Stimulated activated naive CD8-positive, alpha-beta T cell treated with anti-CD3 and anti-CD28 coated beads, Interleukin-15, Interleukin-2, amounts not matched to agents 100 ng/mL and 50 ng/mL, for 24 hours (primary cell): ENCODE measurements around the gene SPACA9.

ENCODE experiments used
- H3K27ac Mint-ChIP-seq: one replicate; pipeline ENCODE4 v1.8.0; 2021; ENCODE audit warnings: mild to moderate bottlenecking, mixed read lengths
- H3K27me3 Mint-ChIP-seq: one replicate; pipeline ENCODE4 v1.8.0; 2021; ENCODE audit warnings: mixed read lengths
- H3K36me3 Mint-ChIP-seq: one replicate; pipeline ENCODE4 v1.8.0; 2021; ENCODE audit warnings: low read depth, mixed read lengths
- H3K4me1 Mint-ChIP-seq: one replicate; pipeline ENCODE4 v1.8.0; 2021; ENCODE audit warnings: low read depth, mixed read lengths
- H3K4me3 Mint-ChIP-seq: one replicate; pipeline ENCODE4 v1.8.0; 2021; ENCODE audit warnings: mild to moderate bottlenecking, mixed read lengths
- H3K9me3 Mint-ChIP-seq: one replicate; pipeline ENCODE4 v1.8.0; 2021; ENCODE audit warnings: mixed read lengths

SPACA9 gene

DNA sequence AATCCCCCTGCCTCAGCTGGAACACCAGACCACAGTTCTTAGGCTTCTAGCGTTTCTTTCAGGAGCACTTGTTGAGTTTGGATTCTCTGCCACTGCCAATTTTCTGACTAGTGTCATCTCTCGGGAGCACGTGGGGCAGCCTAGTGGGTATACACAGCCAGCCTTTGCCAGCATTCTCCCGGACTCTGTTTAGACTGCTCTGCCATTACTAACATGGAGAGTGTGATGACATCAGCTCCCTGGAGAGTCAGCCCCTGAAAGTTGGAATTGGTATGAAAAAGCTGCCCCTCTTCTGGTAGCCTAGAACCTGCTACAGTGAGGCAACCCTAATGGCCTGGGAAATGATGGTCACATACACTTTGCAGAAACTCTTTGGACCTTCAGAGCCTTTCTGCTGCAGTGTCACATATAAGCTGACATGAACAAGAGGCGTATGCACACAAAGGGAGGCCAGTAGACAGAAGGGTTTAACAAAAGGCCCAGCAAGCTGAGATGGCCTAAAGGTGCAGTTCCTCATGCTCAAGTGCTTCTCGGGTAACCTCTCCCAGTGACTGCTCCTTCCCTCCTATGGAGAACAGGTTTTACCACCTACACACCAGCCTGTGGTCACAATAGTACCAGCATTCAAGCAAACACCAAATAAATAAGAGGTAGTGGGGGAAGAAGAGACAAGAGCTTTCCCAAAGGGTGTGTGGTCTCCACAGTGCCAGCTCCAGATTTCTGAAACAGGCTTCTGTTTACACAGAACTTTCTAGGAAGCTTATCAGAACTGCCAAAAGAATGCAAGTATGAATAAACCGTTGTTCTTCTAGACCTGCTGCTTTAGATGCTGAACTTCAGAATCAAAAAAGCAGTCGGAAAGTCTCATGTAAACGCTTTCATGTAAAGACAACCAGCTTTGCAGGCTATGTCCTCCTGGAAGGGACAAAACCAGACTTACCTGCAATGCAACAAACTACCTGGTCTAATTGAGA lies 16.5 kb downstream of the SPACA9 start:
- H3K27me3 Mint-ChIP-seq = no peaks in the 10 kb centered on the region
- no peaks in the 10 kb centered on the region for H3K4me1 Mint-ChIP-seq
- H3K9me3 Mint-ChIP-seq = no peaks in the 10 kb centered on the region
- H3K36me3 Mint-ChIP-seq = peaks cover 27% of the 10 kb centered on the region
- no peak overlapping the region for H3K4me3 Mint-ChIP-seq
- H3K27ac Mint-ChIP-seq = no peak overlapping the region

DNA sequence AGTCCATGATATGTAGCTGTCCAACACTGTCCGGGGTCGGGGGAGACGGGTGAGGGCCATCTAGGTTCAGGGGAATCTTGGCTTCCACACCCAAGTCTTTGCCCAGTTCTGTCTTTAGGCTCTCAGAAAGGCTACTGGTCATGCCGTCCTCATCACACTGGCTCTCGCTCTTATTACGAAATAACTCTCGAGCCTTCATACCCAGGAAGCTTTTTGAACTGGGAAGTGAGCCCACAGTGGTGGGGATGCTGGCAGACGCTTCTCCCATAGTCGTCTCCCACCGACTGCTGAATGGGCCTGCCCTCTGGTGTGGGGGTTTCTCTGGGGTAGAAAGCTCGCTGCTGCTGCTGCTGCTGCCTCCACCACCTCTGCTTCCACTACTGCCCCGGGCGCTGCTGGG lies 17.6 kb downstream of the SPACA9 start:
- Mint-ChIP-seq H3K4me1 (peaks cover 4% of the 10 kb centered on the region), H3K9me3 (no peaks in the 10 kb centered on the region), H3K27ac (no peak overlapping the region), H3K27me3 (no peaks in the 10 kb centered on the region), H3K36me3 (peaks cover 39% of the 10 kb centered on the region), H3K4me3 (no peak overlapping the region)

DNA sequence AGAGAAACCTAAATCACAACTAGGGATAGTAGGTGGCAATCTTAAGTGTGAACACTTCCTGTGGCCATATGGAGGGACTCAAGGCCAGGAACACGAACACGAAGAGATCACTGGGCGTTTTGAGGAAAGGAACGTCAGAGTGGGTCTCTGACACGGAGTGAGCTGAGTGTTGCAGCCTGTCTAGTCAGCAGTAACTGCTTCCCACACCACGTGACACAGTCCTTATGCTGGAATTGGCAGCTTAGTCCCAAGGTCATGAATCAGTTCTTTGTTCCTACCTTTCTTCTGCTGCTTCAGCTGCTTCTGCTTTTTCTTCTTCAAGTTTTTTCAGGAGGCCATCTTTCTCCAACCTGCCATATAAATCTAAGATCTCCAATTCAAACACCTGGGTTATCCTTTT lies 18.2 kb downstream of the SPACA9 start:
- Mint-ChIP-seq H3K27me3 (no peaks in the 10 kb centered on the region), H3K27ac (no peak overlapping the region), H3K4me3 (no peak overlapping the region), H3K9me3 (no peaks in the 10 kb centered on the region), H3K36me3 (peaks cover 43% of the 10 kb centered on the region), H3K4me1 (peaks cover 11% of the 10 kb centered on the region)

DNA sequence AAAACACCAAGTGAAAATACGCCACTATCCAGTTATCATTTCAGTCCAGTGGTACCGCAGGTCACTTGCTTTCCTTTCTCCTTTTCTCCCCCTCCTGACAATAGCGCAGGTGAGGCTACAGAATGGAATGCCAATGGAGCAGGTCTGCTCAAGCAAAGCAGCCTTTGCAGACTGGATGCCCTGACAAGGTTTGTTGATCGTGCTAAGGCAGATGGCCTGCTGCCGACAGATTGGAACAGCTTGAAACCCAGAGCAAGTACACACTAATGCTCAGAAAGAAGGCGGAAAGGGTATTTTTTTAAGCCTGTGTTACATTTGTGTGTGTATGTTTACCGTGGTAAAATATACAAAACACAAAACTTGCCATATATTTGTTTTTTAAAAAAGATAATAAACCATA lies 19.4 kb downstream of the SPACA9 start:
- H3K36me3 Mint-ChIP-seq = peaks cover 49% of the 10 kb centered on the region
- H3K27ac Mint-ChIP-seq = no peak overlapping the region
- H3K9me3 Mint-ChIP-seq = no peaks in the 10 kb centered on the region
- H3K4me1 Mint-ChIP-seq = peaks cover 11% of the 10 kb centered on the region
- H3K27me3 Mint-ChIP-seq = no peaks in the 10 kb centered on the region
- no peak overlapping the region for H3K4me3 Mint-ChIP-seq

DNA sequence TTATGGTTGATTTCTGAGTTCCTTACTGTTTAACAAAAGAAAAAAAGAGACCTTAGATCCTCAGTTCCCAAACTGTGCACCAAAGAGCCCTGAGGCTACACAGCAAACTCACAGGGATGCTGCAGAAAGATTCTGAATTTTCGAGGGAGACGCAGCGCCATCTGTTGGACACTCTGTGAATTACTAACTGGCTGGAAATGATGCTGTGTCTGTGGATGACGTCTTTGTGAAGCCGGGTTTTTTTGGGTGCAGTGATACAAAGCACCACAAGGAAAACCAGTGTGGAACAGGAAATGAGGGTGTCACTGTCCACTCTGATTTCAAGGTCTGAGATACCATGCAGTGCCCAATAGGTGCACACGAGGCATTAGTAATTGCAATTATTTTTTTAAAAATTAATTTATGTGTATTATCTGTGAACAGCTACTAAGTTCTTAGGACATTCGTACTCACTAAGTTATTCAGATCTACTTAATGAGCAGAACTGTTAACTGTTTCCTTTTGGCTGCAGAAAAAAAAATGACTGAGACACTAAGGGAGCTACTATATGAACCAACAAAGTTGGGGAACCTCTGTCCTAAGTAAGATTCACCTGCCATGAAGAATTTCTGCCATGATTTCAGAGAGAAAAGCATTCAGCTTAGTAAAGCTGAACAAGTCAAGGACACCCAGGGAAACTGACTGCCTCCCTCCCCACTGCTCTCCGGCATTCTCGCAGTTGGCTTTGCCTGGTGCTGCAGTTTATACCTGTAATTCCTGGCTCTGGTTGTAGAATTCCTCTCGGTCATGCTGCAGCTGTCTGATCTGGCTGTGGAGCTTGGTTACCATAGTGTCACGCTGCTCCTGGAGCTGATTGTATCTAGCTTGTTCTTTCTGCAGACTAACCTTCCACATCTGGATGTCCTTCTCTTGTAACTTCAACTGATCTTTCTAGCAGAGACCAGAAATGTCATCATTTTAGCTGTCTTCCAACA lies 23.4 kb downstream of the SPACA9 start:
- H3K4me3 Mint-ChIP-seq = no peak overlapping the region
- no peaks in the 10 kb centered on the region for H3K27me3 Mint-ChIP-seq
- H3K9me3 Mint-ChIP-seq = no peaks in the 10 kb centered on the region
- H3K27ac Mint-ChIP-seq = no peak overlapping the region
- H3K36me3 Mint-ChIP-seq = peaks cover 60% of the 10 kb centered on the region
- peaks cover 11% of the 10 kb centered on the region for H3K4me1 Mint-ChIP-seq

DNA sequence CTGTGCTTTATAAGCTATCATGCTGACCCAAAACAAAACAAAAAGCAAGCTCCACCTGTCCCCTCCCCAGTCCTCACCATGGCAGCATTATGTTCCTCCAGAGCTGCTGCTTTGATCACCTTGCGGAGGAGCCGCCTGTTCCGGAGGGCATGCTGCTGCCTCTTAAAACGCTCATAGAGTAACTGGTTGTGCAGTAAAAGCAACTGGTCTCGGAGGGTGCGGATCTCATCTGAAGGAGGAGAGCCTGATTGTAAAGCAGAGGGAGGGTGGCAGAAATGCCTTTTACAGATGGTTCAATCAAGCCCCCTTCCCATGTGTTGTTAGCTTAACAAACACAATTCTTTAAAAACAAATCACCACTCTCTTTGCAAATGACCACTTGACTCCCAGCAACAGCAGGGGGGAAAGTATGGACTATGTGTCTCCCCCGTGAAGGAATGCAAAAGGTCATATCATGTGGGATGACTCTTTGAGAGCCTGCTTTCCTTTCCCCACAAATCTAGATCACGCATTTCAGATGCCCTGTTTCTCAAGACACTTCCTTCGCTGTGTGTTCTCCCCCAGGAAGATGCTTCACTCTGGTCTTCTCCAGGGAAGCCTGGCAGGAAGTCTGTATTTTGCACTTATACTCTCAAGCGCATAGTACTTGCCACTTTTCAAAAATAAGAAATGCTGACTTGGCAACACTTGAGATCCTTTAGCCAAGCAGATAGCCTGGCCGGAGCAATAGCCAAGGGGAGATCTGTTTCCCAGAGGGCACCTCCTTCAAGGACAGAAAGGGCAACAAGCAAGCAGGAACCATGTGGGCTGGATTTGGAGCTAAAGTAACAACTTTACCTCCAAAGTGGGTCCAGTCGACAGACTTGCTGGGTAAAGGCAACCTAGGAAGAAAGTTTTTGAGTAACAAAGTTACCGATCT lies 25.1 kb downstream of the SPACA9 start:
- no peaks in the 10 kb centered on the region for H3K27me3 Mint-ChIP-seq
- no peak overlapping the region for H3K27ac Mint-ChIP-seq
- no peak overlapping the region for H3K4me3 Mint-ChIP-seq
- H3K4me1 Mint-ChIP-seq = peaks cover 17% of the 10 kb centered on the region
- peaks cover 51% of the 10 kb centered on the region for H3K36me3 Mint-ChIP-seq
- no peaks in the 10 kb centered on the region for H3K9me3 Mint-ChIP-seq

DNA sequence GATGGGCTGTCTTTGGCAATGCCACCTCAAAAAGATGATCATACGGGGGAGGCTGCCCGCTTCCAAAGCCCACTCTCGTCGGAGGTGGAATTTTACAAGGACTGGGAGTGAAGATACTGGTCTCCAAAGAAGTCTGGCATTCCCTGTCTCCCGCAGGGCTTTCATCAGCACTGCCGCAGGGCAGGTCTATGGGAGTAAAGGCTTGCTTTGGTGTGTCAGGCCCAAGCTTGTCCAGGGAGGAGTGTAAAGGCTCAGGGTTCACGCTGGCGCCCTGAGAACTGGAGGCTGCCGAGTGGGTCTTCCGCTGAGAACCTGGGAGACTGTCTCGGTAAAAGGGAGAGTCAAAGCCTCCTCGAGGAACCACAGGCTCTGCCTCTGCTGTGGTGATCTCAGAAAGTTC lies 27.0 kb downstream of the SPACA9 start:
- Mint-ChIP-seq H3K27ac (no peak overlapping the region), H3K9me3 (no peaks in the 10 kb centered on the region), H3K27me3 (no peaks in the 10 kb centered on the region), H3K4me3 (no peak overlapping the region), H3K36me3 (peaks cover 46% of the 10 kb centered on the region), H3K4me1 (peaks cover 23% of the 10 kb centered on the region)

DNA sequence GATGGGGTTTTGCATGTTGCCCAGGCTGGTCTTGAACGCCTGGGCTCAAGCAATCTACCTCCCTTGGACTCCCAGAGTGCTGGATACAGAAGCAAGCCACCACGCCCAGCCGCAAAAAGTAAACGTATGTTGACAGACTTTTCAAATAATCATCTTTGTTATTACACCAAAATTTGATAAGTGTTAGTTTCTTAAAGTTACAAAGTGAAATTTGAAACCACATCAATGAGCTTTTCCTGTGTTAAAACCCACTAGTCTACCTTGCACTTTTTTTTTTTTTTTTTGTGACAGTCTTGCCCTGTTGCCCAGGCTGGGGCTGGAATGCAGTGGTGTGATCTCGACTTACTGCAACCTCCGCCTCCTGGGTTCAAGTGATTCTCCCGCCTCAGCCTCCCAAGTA lies 29.9 kb downstream of the SPACA9 start:
- Mint-ChIP-seq H3K4me3 (no peak overlapping the region), H3K36me3 (peaks cover 41% of the 10 kb centered on the region), H3K27ac (no peak overlapping the region), H3K9me3 (no peaks in the 10 kb centered on the region), H3K4me1 (peaks cover 12% of the 10 kb centered on the region), H3K27me3 (no peaks in the 10 kb centered on the region)

DNA sequence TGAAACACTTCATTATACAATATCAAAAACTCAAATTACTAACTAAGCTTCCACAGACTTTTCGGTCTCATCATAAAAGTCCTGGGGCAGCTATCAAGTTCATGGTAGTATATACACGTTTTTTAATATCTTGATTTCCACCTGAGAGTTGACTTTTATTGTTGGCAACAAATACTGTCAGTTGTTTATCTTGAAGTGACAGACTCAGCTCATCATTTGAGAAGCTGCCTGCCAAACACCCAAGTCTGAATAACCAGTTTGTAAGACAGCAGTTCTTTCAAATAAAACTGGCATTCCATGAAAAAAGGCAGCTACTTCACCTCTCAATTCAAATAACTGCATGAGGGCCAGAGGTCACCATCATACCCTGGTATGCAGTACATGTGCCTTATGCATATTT lies 30.6 kb downstream of the SPACA9 start:
- Mint-ChIP-seq H3K27me3 (no peaks in the 10 kb centered on the region), H3K36me3 (peaks cover 37% of the 10 kb centered on the region), H3K27ac (no peak overlapping the region), H3K9me3 (no peaks in the 10 kb centered on the region), H3K4me1 (peaks cover 12% of the 10 kb centered on the region), H3K4me3 (no peak overlapping the region)

DNA sequence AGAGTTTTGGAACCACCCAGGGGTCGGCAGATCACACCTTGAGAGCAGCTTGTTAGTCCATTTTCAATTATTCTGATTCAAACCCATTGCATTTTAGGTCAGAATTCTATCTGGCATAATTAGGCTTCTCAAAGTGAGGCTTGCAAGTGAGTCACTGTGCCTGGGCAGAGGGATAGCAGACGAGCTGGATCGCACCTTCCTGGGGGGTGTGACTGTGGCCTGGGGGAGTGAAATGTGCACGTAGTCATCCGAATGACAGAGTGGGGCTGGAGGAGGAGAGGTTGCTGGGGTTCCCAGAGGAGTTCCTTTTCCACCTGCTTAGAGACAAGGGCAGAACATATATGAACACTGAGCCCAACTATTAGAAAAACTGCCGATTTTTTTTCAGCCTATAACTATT lies 31.7 kb downstream of the SPACA9 start:
- peaks cover 12% of the 10 kb centered on the region for H3K4me1 Mint-ChIP-seq
- no peak overlapping the region for H3K4me3 Mint-ChIP-seq
- peaks cover 34% of the 10 kb centered on the region for H3K36me3 Mint-ChIP-seq
- H3K27ac Mint-ChIP-seq = no peak overlapping the region
- no peaks in the 10 kb centered on the region for H3K9me3 Mint-ChIP-seq
- no peaks in the 10 kb centered on the region for H3K27me3 Mint-ChIP-seq

DNA sequence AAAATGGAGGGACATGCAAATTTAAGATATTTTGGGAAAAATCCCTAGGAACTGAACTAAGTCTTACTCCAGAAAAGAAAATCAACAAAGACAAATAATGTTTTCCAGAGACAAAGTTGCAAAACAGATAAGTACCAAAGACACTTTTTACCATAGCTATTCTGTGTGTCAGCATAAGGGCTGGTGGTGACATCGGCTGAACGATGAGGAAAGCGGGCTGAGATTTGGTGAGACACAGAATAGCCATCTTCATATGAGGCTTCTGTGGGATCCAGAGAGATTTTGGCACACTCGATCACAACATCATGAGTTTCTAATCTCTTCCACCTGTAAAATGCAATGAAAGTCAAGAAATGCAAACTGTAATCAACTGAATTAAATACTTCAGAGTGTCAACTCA lies 33.4 kb downstream of the SPACA9 start:
- peaks cover 12% of the 10 kb centered on the region for H3K4me1 Mint-ChIP-seq
- H3K27me3 Mint-ChIP-seq = no peaks in the 10 kb centered on the region
- H3K27ac Mint-ChIP-seq = no peak overlapping the region
- peaks cover 32% of the 10 kb centered on the region for H3K36me3 Mint-ChIP-seq
- H3K9me3 Mint-ChIP-seq = no peaks in the 10 kb centered on the region
- no peak overlapping the region for H3K4me3 Mint-ChIP-seq

DNA sequence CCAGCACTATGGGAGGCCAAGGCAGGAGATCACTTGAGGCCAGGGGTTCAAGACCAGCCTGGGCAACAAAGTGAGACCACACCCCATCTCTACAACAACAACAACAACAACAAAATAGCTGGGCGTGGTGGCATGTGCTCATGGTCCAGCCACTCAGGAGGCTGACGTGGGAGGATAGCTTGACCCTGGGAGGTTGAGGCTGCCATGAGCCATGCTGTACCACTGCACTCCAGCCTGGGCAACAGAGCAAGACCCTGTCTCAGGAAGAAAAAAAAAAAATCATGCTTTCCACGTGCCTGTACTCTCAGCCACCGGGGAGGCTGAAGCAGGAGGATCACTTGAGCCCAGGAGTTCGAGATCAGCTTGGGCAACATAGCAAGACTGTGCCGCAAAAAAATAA lies 36.2 kb downstream of the SPACA9 start:
- H3K4me3 Mint-ChIP-seq = no peak overlapping the region
- no peak overlapping the region for H3K27ac Mint-ChIP-seq
- no peaks in the 10 kb centered on the region for H3K27me3 Mint-ChIP-seq
- H3K4me1 Mint-ChIP-seq = no peaks in the 10 kb centered on the region
- H3K36me3 Mint-ChIP-seq = peaks cover 54% of the 10 kb centered on the region
- no peaks in the 10 kb centered on the region for H3K9me3 Mint-ChIP-seq

DNA sequence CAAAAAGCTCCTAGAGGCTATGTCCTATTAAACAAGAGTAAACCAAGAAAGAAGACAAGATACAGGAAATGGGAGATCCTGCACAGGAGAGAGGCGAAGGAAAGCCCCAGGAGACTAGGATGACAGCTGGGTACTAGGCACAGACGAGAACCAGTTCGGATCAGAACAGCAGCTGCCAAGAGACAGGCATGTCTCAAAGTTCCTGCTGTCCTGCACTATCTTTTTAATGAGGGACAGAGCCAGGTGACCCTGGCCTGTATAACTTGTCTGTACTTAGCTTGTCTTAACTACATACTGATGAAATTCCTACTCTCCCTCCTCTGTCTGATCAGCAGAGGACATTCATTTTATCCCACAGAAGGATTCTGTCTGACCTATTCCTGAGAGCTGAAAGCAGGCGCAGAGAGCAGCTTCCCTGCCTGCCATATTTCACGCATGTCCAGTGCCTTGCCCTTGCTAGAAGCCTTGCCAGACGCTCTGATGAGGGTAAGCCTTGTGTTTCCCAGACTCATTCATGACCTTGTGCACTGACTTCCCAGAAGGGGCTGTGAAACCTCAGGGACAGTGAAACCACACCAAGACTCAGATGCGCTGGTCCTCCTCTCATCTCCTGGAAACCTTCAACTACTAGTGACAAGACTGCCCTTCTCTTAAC lies 41.0 kb downstream of the SPACA9 start:
- Mint-ChIP-seq H3K27me3 (no peaks in the 10 kb centered on the region), H3K9me3 (no peaks in the 10 kb centered on the region), H3K27ac (no peak overlapping the region), H3K4me3 (no peak overlapping the region), H3K36me3 (peaks cover 62% of the 10 kb centered on the region), H3K4me1 (no peaks in the 10 kb centered on the region)

DNA sequence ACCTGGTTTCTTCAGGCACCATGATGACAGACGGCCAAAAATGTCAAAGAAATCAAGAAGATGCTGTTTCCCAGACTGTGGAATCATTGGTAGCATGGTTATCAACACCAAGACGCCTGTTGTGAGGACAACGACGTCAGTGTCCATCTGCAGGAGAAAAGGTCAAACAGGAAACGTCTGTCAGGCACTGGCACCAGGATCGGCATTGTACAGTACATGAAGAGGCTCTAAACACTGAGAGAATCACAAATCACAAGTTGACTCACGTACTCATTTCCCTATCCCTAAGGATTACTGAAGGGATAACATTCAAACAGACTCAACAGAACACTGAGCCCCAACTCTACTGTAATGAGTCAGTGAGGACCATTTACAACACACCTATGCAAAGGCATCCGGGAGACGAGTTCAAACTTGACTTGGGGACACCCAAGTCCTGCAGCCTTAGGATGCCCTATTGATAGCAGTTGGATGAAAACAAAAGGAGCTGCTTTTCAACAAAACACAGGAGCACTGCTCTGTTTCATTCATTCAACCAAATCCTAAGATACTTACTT lies 44.7 kb downstream of the SPACA9 start:
- Mint-ChIP-seq H3K9me3 (no peaks in the 10 kb centered on the region), H3K27me3 (no peaks in the 10 kb centered on the region), H3K4me1 (no peaks in the 10 kb centered on the region), H3K4me3 (no peak overlapping the region), H3K36me3 (peaks cover 59% of the 10 kb centered on the region), H3K27ac (no peak overlapping the region)
